Endothelial cell of umbilical vein (primary cell): ENCODE measurements around the gene ARHGAP10. TPM values are rescaled to one million over a fixed set of nuclear protein-coding genes. Genes with fewer than 3 reads are reported as not detected.

Source experiments
- BruUV-seq: library from RNA; stranded (reverse); fragments of 400-500 nt; replicated peaks from 2 replicates; lab custom pipeline; 2021; lab: Mats Ljungman, UMichigan
- CTCF ChIA-PET: fragments of 300-600, 350-600 bp; sonication (Branson Sonifier 250); formaldehyde crosslinking; loops from one replicate; lab custom pipeline; 2021; ENCODE audit warnings: antibody characterized with exemption, inconsistent platforms; lab: Charles Lee
- POLR2A ChIA-PET: fragments of 300-600, 350-600 bp; sonication (Branson Sonifier 250); formaldehyde crosslinking; loops from one replicate; lab custom pipeline; 2021; ENCODE audit warnings: antibody characterized with exemption, inconsistent platforms; lab: Charles Lee
- DNase-seq: peaks from one replicate; pipeline ENCODE4 v3.0.0-alpha.2; 2011; ENCODE audit warnings: low read depth, low spot score
- FAIRE-seq: peaks from 2 replicates; lab custom pipeline; 2011; peaks lifted over from hg19 to GRCh38; lab: Jason Lieb, UNC
- H2AFZ ChIP-seq: 2 replicates; pipeline ENCODE4 v1.6.0; 2012; ENCODE audit warnings: low read depth, low read length, control low read depth, inconsistent platforms
- H3K27ac ChIP-seq: 2 replicates; pipeline ENCODE4 v1.5.1; 2011; ENCODE audit warnings: low read depth, mild to moderate bottlenecking, control low read depth, low read length, moderate library complexity; ENCODE audit not compliant: insufficient read depth
- H3K27me3 ChIP-seq, 2 experiments: 2 replicates each; pipeline versions ENCODE4 v1.6.0 to v1.6.1; 2011; ENCODE audit warnings: low read length in 2 of 2, mixed read lengths in 1 of 2; ENCODE audit not compliant: control insufficient read depth in 2 of 2, insufficient read depth in 2 of 2
- H3K36me3 ChIP-seq, 2 experiments: 2 replicates in 1 of 2; 3 replicates in 1 of 2; pipeline ENCODE4 v1.5.1; 2011; ENCODE audit warnings: low read length in 2 of 2, mild to moderate bottlenecking in 1 of 2, moderate library complexity in 1 of 2; ENCODE audit not compliant: control insufficient read depth in 2 of 2, insufficient read depth in 2 of 2; ENCODE audit errors: extremely low read depth in 1 of 2
- H3K4me1 ChIP-seq: 3 replicates; pipeline ENCODE4 v1.5.1; 2011; ENCODE audit warnings: mild to moderate bottlenecking, low read length; ENCODE audit not compliant: control insufficient read depth, insufficient read depth; ENCODE audit errors: extremely low read depth
- H3K4me2 ChIP-seq: 2 replicates; pipeline ENCODE4 v1.6.1; 2011; ENCODE audit warnings: low read length, control low read depth, mixed read lengths; ENCODE audit not compliant: insufficient read depth
- H3K4me3 ChIP-seq, 3 experiments: fragments of 200-600 bp in 1 of 3; sonication (generic), shearing (Covaris generic) in 1 of 3; replicated peaks in 1 of 3; 2 replicates each; pipeline ENCODE4 v1.5.1; 2011 to 2016; ENCODE audit warnings: control low read depth in 3 of 3, low read length in 3 of 3, mild to moderate bottlenecking in 2 of 3, inconsistent platforms in 1 of 3, low read depth in 1 of 3, moderate library complexity in 1 of 3; ENCODE audit not compliant: insufficient read depth in 1 of 3
- H3K79me2 ChIP-seq: 2 replicates; pipeline ENCODE4 v1.6.0; 2012; ENCODE audit warnings: low read length, inconsistent platforms; ENCODE audit not compliant: control insufficient read depth, insufficient read depth
- H3K9ac ChIP-seq: replicated peaks from 2 replicates; pipeline ENCODE3; 2011; ENCODE audit warnings: low read length, control low read depth; ENCODE audit not compliant: insufficient read depth; ENCODE audit errors: extremely low read depth
- H3K9me1 ChIP-seq: replicated peaks from 3 replicates; pipeline ENCODE4 v1.6.0; 2011; ENCODE audit warnings: mild to moderate bottlenecking, low read length; ENCODE audit not compliant: control insufficient read depth, insufficient read depth; ENCODE audit errors: extremely low read depth
- H3K9me3 ChIP-seq: replicated peaks from 2 replicates; pipeline ENCODE4 v1.5.1; 2012; ENCODE audit warnings: low read length, inconsistent platforms; ENCODE audit not compliant: control insufficient read depth, insufficient read depth
- H4K20me1 ChIP-seq: replicated peaks from 2 replicates; pipeline ENCODE3; 2011; ENCODE audit warnings: mild to moderate bottlenecking, low read length; ENCODE audit not compliant: control insufficient read depth, insufficient read depth; ENCODE audit errors: extremely low read depth
- CTCF ChIP-seq, 2 donors: IDR thresholded peaks; 1 replicate in 1 of 2; 2 replicates in 1 of 2; pipeline ENCODE4 v1.5.1; 2011; ENCODE audit warnings: low read length in 2 of 2, mild to moderate bottlenecking in 2 of 2, moderate library complexity in 2 of 2, control low read depth in 1 of 2, inconsistent platforms in 1 of 2, low read depth in 1 of 2; ENCODE audit not compliant: insufficient read depth in 1 of 2; ENCODE audit errors: extremely low read depth in 1 of 2
- EZH2 ChIP-seq: IDR thresholded peaks from 2 replicates; pipeline ENCODE4 v1.6.1; 2012; ENCODE audit warnings: borderline replicate concordance, low read depth, mild to moderate bottlenecking, moderate library complexity, low read length, inconsistent platforms; ENCODE audit not compliant: severe bottlenecking
- FOS ChIP-seq: IDR thresholded peaks from 2 replicates; pipeline ENCODE4 v1.6.1; 2011; ENCODE audit warnings: mild to moderate bottlenecking, low read length, moderate library complexity, borderline replicate concordance; ENCODE audit not compliant: insufficient read depth
- GATA2 ChIP-seq: IDR thresholded peaks from 2 replicates; pipeline ENCODE4 v1.7.0; 2011; ENCODE audit warnings: low read depth, mild to moderate bottlenecking, moderate library complexity, mixed read lengths, low read length; ENCODE audit not compliant: insufficient read length, insufficient read depth
- JUN ChIP-seq: IDR thresholded peaks from 2 replicates; pipeline ENCODE4 v1.6.1; 2011; ENCODE audit warnings: borderline replicate concordance, low read depth; ENCODE audit not compliant: insufficient read length, insufficient read depth
- MYC ChIP-seq: IDR thresholded peaks from one replicate; pipeline ENCODE4 v1.6.1; 2011; ENCODE audit warnings: mild to moderate bottlenecking, low read depth, low read length
- POLR2A ChIP-seq: IDR thresholded peaks from 2 replicates; pipeline ENCODE4 v1.6.1; 2012; ENCODE audit warnings: low read depth, mild to moderate bottlenecking, control low read depth, low read length
- POLR2AphosphoS5 ChIP-seq: IDR thresholded peaks from 2 replicates; pipeline ENCODE4 v1.6.1; 2012; ENCODE audit warnings: low read depth, mild to moderate bottlenecking, control low read depth, low read length, moderate library complexity; ENCODE audit not compliant: insufficient read depth
- dilution Hi-C: fragments of 300-500 bp; cut with MboI; formaldehyde crosslinking; loops from one replicate; pipeline ENCODE4 v1.15.0; 2019; ENCODE audit warnings: low sequenced_read_pairs; ENCODE audit not compliant: extremely low pct_ligation_motif_present
- intact Hi-C: fragments of 100-400 bp; cut with micrococcal nuclease; formaldehyde crosslinking; loops from one replicate; pipeline ENCODE4 v1.10.0; 2022
- polyA plus RNA-seq, 4 experiments: library from polyadenylated mRNA; depleted of rRNA in 3 of 4; stranded (reverse) in 3 of 4; unstranded in 1 of 4; fragments of >200 nt; gene quantifications; 2 replicates each; pipeline versions ENCODE4 v1.2.1 to v1.2.3, GENCODE V29; 2011 to 2012; ENCODE audit warnings: missing spikeins in 1 of 4
- total RNA-seq: library from RNA; stranded (reverse); gene quantifications from 2 replicates; pipeline ENCODE4 v1.2.3, GENCODE V29; 2021

ARHGAP10 gene
- total and polyA plus RNA-seq, 2 donors (not counting 3 experiments of a cell fraction or from before 2014, with no cell fraction given) = 20.4 to 36.7 TPM

GRCh38 chr4:147764337-147764736 is 32.4 kb downstream of the ARHGAP10 start:
- ChIA-PET POLR2A (no interaction called here), CTCF (interaction anchor here (1.6 to 3.8 kb wide), 3 partner anchors 8 to 102 kb away, joined by 4 to 18 read pairs (median 5); no protein-coding TSS in a partner anchor)
- no peak overlapping the region for H3K4me2 ChIP-seq
- no peak overlapping the region for H3K4me3 ChIP-seq
- no peak for DNase-seq
- H2AFZ ChIP-seq = no peak overlapping the region
- peaks cover 15% of the 10 kb centered on the region for H3K79me2 ChIP-seq
- H3K36me3 ChIP-seq = no peaks in the 10 kb centered on the region
- no peaks in the 10 kb centered on the region for H4K20me1 ChIP-seq
- H3K9me3 ChIP-seq = no peaks in the 10 kb centered on the region
- TF ChIP-seq JUN (no peak), EZH2 (no peak), FOS (no peak), POLR2A (no peak), POLR2AphosphoS5 (no peak), MYC (no peak), CTCF (IDR thresholded peaks at IDR 0.05; ENCODE audit: extremely low read depth in 1 of 2, insufficient read depth in 1 of 2, low read depth in 1 of 2, low read length in 2 of 2) (no peak), GATA2 (no peak)
- H3K9me1 ChIP-seq = no peaks in the 10 kb centered on the region
- H3K9ac ChIP-seq = no peak overlapping the region
- no peak overlapping the region for H3K27ac ChIP-seq
- no peak for FAIRE-seq
- BruUV-seq = no TSS peak
- dilution Hi-C loops = no loop called here
- peaks cover 18% of the 10 kb centered on the region for H3K4me1 ChIP-seq
- intact Hi-C loops = no loop called here
- H3K27me3 ChIP-seq = no peaks in the 10 kb centered on the region
